HAP-1 (cell line): ENCODE results near the gene PTPRN2.

ENCODE experiments used
- DNase-seq, 2 experiments: peaks; one replicate each; pipeline ENCODE4 v3.0.0-alpha.2; 2016 to 2020; ENCODE audit warnings: low spot score in 2 of 2
- H3K27me3 ChIP-seq: fragments of 250-450 bp; sonication (Bioruptor Pico); 2 replicates; pipeline ENCODE4 v1.5.1; 2020; ENCODE audit warnings: low read depth, mild to moderate bottlenecking, moderate library complexity
- H3K36me3 ChIP-seq: fragments of 250-450 bp; sonication (Bioruptor Pico); replicated peaks from 2 replicates; pipeline ENCODE4 v1.5.1; 2020; ENCODE audit warnings: mild to moderate bottlenecking
- H3K4me1 ChIP-seq: fragments of 250-450 bp; sonication (Bioruptor Pico); 2 replicates; pipeline ENCODE4 v1.5.1; 2020; ENCODE audit warnings: mild to moderate bottlenecking
- H3K4me3 ChIP-seq: fragments of 250-450 bp; sonication (Bioruptor Pico); 2 replicates; pipeline ENCODE4 v1.5.1; 2020; ENCODE audit warnings: mild to moderate bottlenecking, moderate library complexity
- H3K9me3 ChIP-seq: fragments of 250-450 bp; sonication (Bioruptor Pico); 2 replicates; pipeline ENCODE4 v1.5.1; 2020; ENCODE audit warnings: mild to moderate bottlenecking, moderate library complexity
- in situ Hi-C: fragments of 300-500 bp; cut with MboI; formaldehyde crosslinking; loops from 3 replicates; pipeline ENCODE4 v1.14.3; 2020; ENCODE audit warnings: low sequenced_read_pairs, inconsistent platforms, mixed read lengths

PTPRN2 gene

DNA sequence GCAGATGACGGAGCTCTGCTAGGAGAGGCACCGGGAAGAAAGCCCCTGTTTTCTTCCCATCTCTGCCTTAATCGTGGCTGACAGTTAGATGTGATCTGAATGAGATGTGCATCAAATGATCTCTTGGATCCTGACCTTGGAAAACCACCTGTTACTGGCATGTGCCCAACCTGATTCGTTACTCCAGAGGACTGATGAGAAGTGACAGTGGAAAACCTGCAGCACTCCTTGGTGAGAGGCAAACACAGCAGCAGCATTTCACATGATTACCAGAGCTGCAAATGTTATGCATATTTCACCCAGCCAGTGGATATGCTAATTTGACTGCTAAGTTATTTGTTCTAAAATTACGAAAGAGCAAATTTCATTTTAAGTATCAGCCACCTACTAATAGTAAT, 95.3 kb downstream of the PTPRN2 start:
- Histone ChIP-seq H3K36me3 (no peaks in the 10 kb centered on the region), H3K27me3 (no peaks in the 10 kb centered on the region), H3K9me3 (no peaks in the 10 kb centered on the region), H3K4me3 (no peak overlapping the region), H3K4me1 (no peaks in the 10 kb centered on the region)
- DNase-seq: no peak
- in situ Hi-C loops: no loop called here

DNA sequence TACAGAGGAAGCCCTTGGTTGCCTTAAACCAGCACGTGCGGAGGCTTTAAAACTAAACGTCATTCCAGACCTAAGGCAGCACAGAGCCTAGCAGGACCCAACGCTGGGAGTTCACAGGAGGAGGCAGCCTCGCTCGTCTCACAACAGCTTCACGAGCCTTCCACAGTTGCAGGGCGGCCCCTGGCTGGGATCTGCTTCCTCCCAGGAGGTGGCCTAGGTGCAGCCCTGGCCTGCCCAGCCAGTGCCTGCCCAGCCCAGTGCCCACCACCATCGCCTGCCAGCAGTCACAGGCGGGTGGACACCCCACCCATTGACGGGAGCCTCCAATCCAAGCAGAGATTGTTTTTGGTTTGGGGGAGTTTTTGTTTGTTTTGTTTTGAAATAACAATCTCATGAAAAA, 96.5 kb downstream of the PTPRN2 start:
- in situ Hi-C loops: no loop called here
- Histone ChIP-seq H3K4me1 (no peaks in the 10 kb centered on the region), H3K27me3 (no peaks in the 10 kb centered on the region), H3K4me3 (no peak overlapping the region), H3K9me3 (no peaks in the 10 kb centered on the region), H3K36me3 (no peaks in the 10 kb centered on the region)
- no peak for DNase-seq

DNA sequence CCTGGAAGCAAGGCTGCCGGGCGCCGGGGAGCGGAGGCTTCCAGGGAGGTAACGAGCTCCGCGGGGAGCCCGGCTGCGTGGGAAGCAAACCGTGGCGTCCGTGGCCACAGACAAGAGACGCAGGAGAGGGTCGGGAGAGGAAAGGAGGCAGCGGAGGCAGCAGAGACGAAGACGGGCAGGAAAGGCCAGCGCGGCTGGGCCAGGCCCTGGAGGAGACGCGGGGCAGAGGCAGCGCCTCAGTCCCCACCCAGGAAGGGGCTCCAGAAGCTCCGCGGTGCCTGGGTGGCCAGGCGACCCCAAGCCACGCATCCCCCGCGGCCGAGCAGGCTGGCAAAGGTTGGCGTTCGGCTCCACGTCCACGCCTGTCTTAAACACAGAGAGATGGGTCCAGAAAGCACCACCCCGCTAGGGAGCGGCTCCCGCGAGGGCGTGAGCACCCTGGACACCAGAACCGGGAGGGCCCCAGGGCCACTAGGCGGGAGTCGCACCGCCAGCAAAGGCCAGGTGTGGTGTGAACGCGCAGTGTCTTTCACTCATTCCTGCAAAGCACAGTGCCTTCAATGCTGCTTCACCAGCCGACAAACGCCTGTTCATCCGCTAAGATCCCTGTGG, 97.3 kb downstream of the PTPRN2 start:
- no peak overlapping the region for H3K4me3 ChIP-seq
- in situ Hi-C loops: no loop called here
- no peaks in the 10 kb centered on the region for H3K9me3 ChIP-seq
- H3K27me3 ChIP-seq: no peaks in the 10 kb centered on the region
- no peak for DNase-seq
- H3K4me1 ChIP-seq: no peaks in the 10 kb centered on the region
- no peaks in the 10 kb centered on the region for H3K36me3 ChIP-seq

- no peaks in the 10 kb centered on the region for H3K4me1 ChIP-seq
- no peaks in the 10 kb centered on the region for H3K9me3 ChIP-seq
- no peak overlapping the region for H3K4me3 ChIP-seq
- no peaks in the 10 kb centered on the region for H3K36me3 ChIP-seq
- H3K27me3 ChIP-seq: no peaks in the 10 kb centered on the region
- in situ Hi-C loops: no loop called here
- DNase-seq: no peak
These were observed 98.0 kb downstream of the PTPRN2 start for GRCh38 chr7:158489462-158490155.

- H3K9me3 ChIP-seq: no peaks in the 10 kb centered on the region
- H3K36me3 ChIP-seq: no peaks in the 10 kb centered on the region
- H3K27me3 ChIP-seq: no peaks in the 10 kb centered on the region
- no peak for DNase-seq
- H3K4me3 ChIP-seq: no peak overlapping the region
- in situ Hi-C loops: no loop called here
- no peaks in the 10 kb centered on the region for H3K4me1 ChIP-seq
These were observed 99.2 kb downstream of the PTPRN2 start for GRCh38 chr7:158488181-158488971.

GRCh38 chr7:158487631-158488151, 99.9 kb downstream of the PTPRN2 start:
- no peaks in the 10 kb centered on the region for H3K9me3 ChIP-seq
- no peak for DNase-seq
- H3K27me3 ChIP-seq: no peaks in the 10 kb centered on the region
- H3K4me3 ChIP-seq: no peak overlapping the region
- no peaks in the 10 kb centered on the region for H3K4me1 ChIP-seq
- in situ Hi-C loops: no loop called here
- H3K36me3 ChIP-seq: no peaks in the 10 kb centered on the region

DNA sequence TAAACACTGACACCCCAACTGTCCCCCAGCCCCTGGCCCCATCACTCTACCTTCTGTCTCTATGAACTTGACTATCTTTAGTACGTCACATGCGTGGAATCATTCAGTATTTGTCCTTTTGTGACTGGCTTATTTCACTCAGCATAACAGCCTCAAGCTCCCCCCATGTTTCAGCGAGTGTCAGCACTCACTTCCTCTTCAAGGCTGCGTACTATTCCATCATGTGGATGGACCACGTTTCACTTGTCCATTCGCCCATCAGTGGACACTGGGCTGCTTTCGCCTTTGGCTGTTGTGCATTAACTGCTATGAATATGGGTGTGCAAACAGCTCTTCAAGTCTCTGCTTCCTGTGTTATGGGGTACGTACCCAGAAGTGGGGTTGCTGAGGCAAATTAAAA, 100.7 kb downstream of the PTPRN2 start:
- Histone ChIP-seq H3K27me3 (no peaks in the 10 kb centered on the region), H3K9me3 (no peaks in the 10 kb centered on the region), H3K4me1 (no peaks in the 10 kb centered on the region), H3K36me3 (no peaks in the 10 kb centered on the region), H3K4me3 (no peak overlapping the region)
- in situ Hi-C loops: no loop called here
- no peak for DNase-seq

DNA sequence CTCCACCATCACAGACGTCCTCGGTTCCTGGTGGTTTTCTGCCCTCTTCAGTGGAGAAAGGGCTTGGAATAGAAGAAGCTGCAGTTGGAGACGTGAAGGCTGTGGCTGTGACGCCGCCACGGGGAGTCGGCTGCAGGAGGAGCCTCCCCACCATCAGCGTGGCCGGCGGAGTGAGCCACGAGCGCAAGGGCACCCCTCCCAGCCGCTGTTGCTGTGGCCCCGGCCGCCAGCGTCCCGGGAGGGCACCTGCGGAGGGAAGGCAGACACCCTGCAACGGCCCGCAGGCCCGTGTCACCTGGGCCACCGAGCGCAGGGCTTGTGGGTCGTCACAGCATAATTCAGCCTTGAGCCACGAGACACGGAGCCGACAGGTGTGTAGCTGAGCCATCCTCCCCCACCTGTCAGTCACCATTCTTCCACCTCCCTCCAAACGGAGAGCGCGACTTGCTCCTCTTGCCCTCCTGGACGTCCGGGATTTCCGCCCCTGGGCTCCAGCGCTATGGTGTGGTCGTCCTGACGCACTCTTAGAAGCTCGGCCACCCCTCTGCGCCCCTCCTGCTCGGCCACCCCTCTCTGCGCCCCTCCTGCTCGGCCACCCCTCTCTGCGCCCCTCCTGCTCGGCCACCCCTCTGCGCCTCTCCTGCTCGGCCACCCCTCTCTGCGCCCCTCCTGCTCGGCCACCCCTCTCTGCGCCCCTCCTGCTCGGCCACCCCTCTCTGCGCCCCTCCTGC, 102.7 kb downstream of the PTPRN2 start:
- H3K4me3 ChIP-seq: no peak overlapping the region
- no peaks in the 10 kb centered on the region for H3K4me1 ChIP-seq
- no peak for DNase-seq
- no peaks in the 10 kb centered on the region for H3K27me3 ChIP-seq
- no peaks in the 10 kb centered on the region for H3K36me3 ChIP-seq
- in situ Hi-C loops: no loop called here
- no peaks in the 10 kb centered on the region for H3K9me3 ChIP-seq

GRCh38 chr7:158482480-158482879, 105.1 kb downstream of the PTPRN2 start:
- no peaks in the 10 kb centered on the region for H3K27me3 ChIP-seq
- no peaks in the 10 kb centered on the region for H3K4me1 ChIP-seq
- DNase-seq: no peak
- no peaks in the 10 kb centered on the region for H3K36me3 ChIP-seq
- in situ Hi-C loops: no loop called here
- no peak overlapping the region for H3K4me3 ChIP-seq
- H3K9me3 ChIP-seq: no peaks in the 10 kb centered on the region

- in situ Hi-C loops: no loop called here
- Histone ChIP-seq H3K27me3 (no peaks in the 10 kb centered on the region), H3K36me3 (no peaks in the 10 kb centered on the region)
These were observed 108.0 kb downstream of the PTPRN2 start for GRCh38 chr7:158479664-158480025.

DNA sequence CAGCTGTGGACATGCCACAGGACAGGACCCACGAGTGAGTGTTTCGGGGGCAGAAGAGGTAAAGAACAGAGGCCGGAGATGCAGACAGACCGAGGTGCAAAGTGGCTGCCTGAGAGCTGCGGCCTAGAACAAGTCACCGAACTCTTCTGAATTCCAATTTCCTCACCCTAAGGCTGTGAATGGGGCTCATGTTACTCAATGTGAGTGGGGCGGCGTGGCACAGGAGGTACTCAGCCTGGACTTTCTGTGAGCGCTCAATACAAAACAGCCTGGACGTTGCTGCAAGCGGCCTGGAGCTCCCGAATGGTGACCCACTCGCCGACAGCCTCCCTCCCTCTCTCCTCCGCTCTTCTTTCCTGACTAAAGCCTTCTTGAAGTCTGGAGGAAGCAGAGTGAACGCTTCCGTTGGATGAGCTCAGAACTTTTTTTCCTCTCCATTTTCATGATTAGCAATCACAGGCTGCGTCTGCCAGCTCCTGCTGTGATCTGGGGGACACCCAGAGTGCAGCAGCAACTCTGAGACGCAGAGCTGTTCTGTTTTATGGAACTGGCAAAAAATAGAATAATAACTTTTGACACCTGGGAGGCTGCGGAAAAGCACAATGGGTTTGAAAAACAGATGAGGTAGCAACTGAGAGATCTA, 108.5 kb downstream of the PTPRN2 start:
- Histone ChIP-seq H3K4me1 (no peaks in the 10 kb centered on the region), H3K4me3 (no peak overlapping the region), H3K27me3 (no peaks in the 10 kb centered on the region), H3K9me3 (no peaks in the 10 kb centered on the region), H3K36me3 (no peaks in the 10 kb centered on the region)
- in situ Hi-C loops: no loop called here
- no peak for DNase-seq

More at GRCh38 chr7:158479664-158480025, 108.0 kb downstream of the PTPRN2 start:
- no peak overlapping the region for H3K4me3 ChIP-seq
- no peaks in the 10 kb centered on the region for H3K9me3 ChIP-seq
- no peaks in the 10 kb centered on the region for H3K4me1 ChIP-seq
- DNase-seq: no peak

DNA sequence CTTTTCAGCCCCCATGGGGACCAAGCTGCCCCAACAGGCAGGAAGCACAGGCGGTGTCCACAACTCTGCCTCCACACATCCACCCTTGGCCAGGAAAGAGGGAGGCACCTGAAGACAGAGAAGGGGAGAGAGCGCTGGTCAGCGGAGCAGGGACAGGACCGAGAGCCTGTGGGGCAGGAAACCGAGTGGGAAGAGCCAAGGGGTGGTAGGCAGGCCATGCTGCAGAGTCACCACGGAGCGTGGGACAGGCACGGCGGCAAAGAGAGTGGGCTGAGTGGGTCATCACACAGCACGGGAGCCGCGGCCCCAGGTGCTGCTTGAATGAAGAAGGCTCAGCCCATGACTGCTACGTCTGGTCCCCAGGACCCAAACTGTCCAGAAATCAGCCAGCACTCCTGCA, 109.8 kb downstream of the PTPRN2 start:
- Histone ChIP-seq H3K4me1 (no peaks in the 10 kb centered on the region), H3K36me3 (no peaks in the 10 kb centered on the region), H3K9me3 (no peaks in the 10 kb centered on the region), H3K27me3 (no peaks in the 10 kb centered on the region), H3K4me3 (no peak overlapping the region)
- in situ Hi-C loops: no loop called here
- no peak for DNase-seq

DNA sequence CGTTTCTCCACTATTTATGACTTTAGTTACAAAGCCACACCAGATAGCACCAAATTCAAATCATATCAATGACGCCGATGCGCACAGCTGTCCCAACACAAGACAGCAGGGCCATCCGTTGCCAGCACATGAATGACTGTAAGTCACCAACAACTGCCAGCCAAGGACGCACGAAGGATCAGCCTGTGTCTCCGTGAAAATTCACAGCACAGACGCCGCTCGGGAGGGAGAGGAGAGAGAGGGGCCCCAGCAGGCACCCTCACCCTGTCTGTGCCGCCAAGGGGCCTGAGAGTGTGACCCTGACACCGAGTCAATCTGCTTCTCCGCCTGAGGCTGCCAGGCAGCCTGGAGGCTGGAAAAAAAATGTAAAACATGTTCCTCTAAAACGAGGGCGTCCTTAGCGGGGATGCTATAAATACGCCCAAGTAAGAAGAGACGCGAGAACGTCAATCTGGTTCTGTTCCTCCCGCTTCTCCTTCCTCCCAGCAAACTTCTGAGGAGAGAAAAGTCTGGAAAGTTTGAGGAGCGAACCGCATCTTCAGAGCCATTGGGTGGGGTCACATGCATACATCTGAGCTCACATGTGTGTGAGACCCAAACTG, 111.2 kb downstream of the PTPRN2 start:
- Histone ChIP-seq H3K27me3 (no peaks in the 10 kb centered on the region), H3K9me3 (no peaks in the 10 kb centered on the region), H3K4me1 (no peaks in the 10 kb centered on the region), H3K36me3 (no peaks in the 10 kb centered on the region), H3K4me3 (no peak overlapping the region)
- in situ Hi-C loops: no loop called here
- no peak for DNase-seq
